Neural crest cell (in vitro differentiated cells): ENCODE data around the gene MMAA. TPM values are rescaled to one million over a fixed set of nuclear protein-coding genes. Genes with fewer than 3 reads are reported as not detected.

Source experiments
- DNase-seq: peaks from one replicate; pipeline ENCODE4 v3.0.0; 2021; ENCODE audit warnings: low read depth, mixed read lengths, low spot score
- H3K27ac Mint-ChIP-seq: one replicate; pipeline ENCODE4 v1.8.0; 2021; ENCODE audit warnings: mild to moderate bottlenecking, mixed read lengths; ENCODE audit not compliant: unreplicated experiment
- H3K27me3 Mint-ChIP-seq: 2 replicates; pipeline ENCODE4 v1.8.0; 2021; ENCODE audit warnings: low read depth, mild to moderate bottlenecking, mixed read lengths
- H3K36me3 Mint-ChIP-seq: 2 replicates; pipeline ENCODE4 v1.8.0; 2021; ENCODE audit warnings: low read depth, mild to moderate bottlenecking, mixed read lengths
- H3K4me1 Mint-ChIP-seq: 2 replicates; pipeline ENCODE4 v1.8.0; 2021; ENCODE audit warnings: mixed read lengths
- H3K4me3 Mint-ChIP-seq: one replicate; pipeline ENCODE4 v1.8.0; 2021; ENCODE audit warnings: mild to moderate bottlenecking, mixed read lengths
- H3K9me3 Mint-ChIP-seq: 2 replicates; pipeline ENCODE4 v1.8.0; 2021; ENCODE audit warnings: mixed read lengths
- total RNA-seq: library from RNA; stranded (reverse); gene quantifications from 2 replicates; pipeline ENCODE4 v1.2.1, GENCODE V29; 2021
- TF ChIP-seq, protein P1 (sequence below): fragments of 200-600 bp; sonication (generic); conservative IDR thresholded peaks from 2 replicates; pipeline ENCODE4 v1.5.0; 2021; ENCODE audit warnings: antibody characterized with exemption, mild to moderate bottlenecking

The MMAA gene
- total RNA-seq, 1 donor from 2014 or later = 4.9 TPM

GRCh38 chr4:145698507-145698906 lies 79.3 kb downstream of the MMAA start:
- TF ChIP-seq, protein P1, sequence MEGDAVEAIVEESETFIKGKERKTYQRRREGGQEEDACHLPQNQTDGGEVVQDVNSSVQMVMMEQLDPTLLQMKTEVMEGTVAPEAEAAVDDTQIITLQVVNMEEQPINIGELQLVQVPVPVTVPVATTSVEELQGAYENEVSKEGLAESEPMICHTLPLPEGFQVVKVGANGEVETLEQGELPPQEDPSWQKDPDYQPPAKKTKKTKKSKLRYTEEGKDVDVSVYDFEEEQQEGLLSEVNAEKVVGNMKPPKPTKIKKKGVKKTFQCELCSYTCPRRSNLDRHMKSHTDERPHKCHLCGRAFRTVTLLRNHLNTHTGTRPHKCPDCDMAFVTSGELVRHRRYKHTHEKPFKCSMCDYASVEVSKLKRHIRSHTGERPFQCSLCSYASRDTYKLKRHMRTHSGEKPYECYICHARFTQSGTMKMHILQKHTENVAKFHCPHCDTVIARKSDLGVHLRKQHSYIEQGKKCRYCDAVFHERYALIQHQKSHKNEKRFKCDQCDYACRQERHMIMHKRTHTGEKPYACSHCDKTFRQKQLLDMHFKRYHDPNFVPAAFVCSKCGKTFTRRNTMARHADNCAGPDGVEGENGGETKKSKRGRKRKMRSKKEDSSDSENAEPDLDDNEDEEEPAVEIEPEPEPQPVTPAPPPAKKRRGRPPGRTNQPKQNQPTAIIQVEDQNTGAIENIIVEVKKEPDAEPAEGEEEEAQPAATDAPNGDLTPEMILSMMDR = no peak
- Mint-ChIP-seq H3K4me1 (no peaks in the 10 kb centered on the region), H3K9me3 (peaks cover 10% of the 10 kb centered on the region), H3K4me3 (no peak overlapping the region), H3K27ac (no peak overlapping the region), H3K27me3 (peaks cover 2% of the 10 kb centered on the region), H3K36me3 (peaks cover 6% of the 10 kb centered on the region)
- no peak for DNase-seq

- Mint-ChIP-seq H3K9me3 (peaks cover 2% of the 10 kb centered on the region), H3K36me3 (no peaks in the 10 kb centered on the region), H3K4me3 (no peak overlapping the region), H3K27ac (no peak overlapping the region), H3K4me1 (no peaks in the 10 kb centered on the region), H3K27me3 (peaks cover 2% of the 10 kb centered on the region)
- TF ChIP-seq, protein P1 = no peak
- no peak for DNase-seq
Observed at GRCh38 chr4:145703850-145704497, 84.8 kb downstream of the MMAA start.

GRCh38 chr4:145709336-145709735 lies 90.2 kb downstream of the MMAA start:
- Mint-ChIP-seq H3K36me3 (no peaks in the 10 kb centered on the region), H3K27me3 (no peaks in the 10 kb centered on the region), H3K9me3 (peaks cover 7% of the 10 kb centered on the region), H3K4me1 (no peaks in the 10 kb centered on the region), H3K4me3 (no peak overlapping the region), H3K27ac (no peak overlapping the region)
- TF ChIP-seq, protein P1 = no peak
- no peak for DNase-seq

Other genes with a start within 250 kb of the MMAA start
- 26.8 and 28.6 TPM in 2 replicates for gene SMAD1, start 137.5 kb upstream of the MMAA start, total RNA-seq
- not detected in 2 replicates for gene C4orf51, start 60.8 kb downstream of the MMAA start, total RNA-seq